Measurements from ENCODE around the gene TJP1.
"Not testable (repeated sequence)": the region's sequence is repeated elsewhere in the genome, so short reads cannot be mapped to it uniquely, and the experiment has no call there.

Gene TJP1

GRCh38 chr15:29666241-29666640 is 156.0 kb downstream of the TJP1 start:
- no peaks in the 10 kb centered on the region for H3K27me3 Mint-ChIP-seq
- H3K4me1 Mint-ChIP-seq: no peaks in the 10 kb centered on the region
- H3K27ac Mint-ChIP-seq (ENCODE audit: low read depth): no peak overlapping the region
- H3K4me3 Mint-ChIP-seq: no peak overlapping the region
- ATAC-seq (replicated peaks; ENCODE audit: extremely low read depth, poor library complexity, severe bottlenecking) (no peak), DNase-seq (ENCODE audit: low spot score in 2 of 2) (no peak)
- H3K9me3 Mint-ChIP-seq: no peaks in the 10 kb centered on the region
- H3K36me3 Mint-ChIP-seq (ENCODE audit: insufficient read depth): no peaks in the 10 kb centered on the region

- H3K4me3 Mint-ChIP-seq: no peak overlapping the region
- H3K9me3 Mint-ChIP-seq: no peaks in the 10 kb centered on the region
- H3K4me1 Mint-ChIP-seq: no peaks in the 10 kb centered on the region
- DNase-seq (ENCODE audit: low spot score in 2 of 2) (no peak), ATAC-seq (replicated peaks; ENCODE audit: extremely low read depth, poor library complexity, severe bottlenecking) (no peak)
- H3K27ac Mint-ChIP-seq (ENCODE audit: low read depth): no peak overlapping the region
- no peaks in the 10 kb centered on the region for H3K27me3 Mint-ChIP-seq
- no peaks in the 10 kb centered on the region for H3K36me3 Mint-ChIP-seq (ENCODE audit: insufficient read depth)
Measured at GRCh38 chr15:29665444-29666003, 156.7 kb downstream of the TJP1 start.

GRCh38 chr15:29664406-29664805 is 157.9 kb downstream of the TJP1 start:
- Mint-ChIP-seq H3K36me3 (ENCODE audit: insufficient read depth) (no peaks in the 10 kb centered on the region), H3K27me3 (no peaks in the 10 kb centered on the region), H3K9me3 (no peaks in the 10 kb centered on the region), H3K4me1 (no peaks in the 10 kb centered on the region), H3K4me3 (no peak overlapping the region), H3K27ac (ENCODE audit: low read depth) (no peak overlapping the region)
- DNase-seq (ENCODE audit: low spot score in 2 of 2): no peak
- ATAC-seq (replicated peaks; ENCODE audit: extremely low read depth, poor library complexity, severe bottlenecking): no peak

- not testable (repeated sequence) for H3K27me3 Mint-ChIP-seq; H3K36me3 Mint-ChIP-seq (ENCODE audit: insufficient read depth); H3K27ac Mint-ChIP-seq (ENCODE audit: low read depth); H3K9me3 Mint-ChIP-seq; H3K4me3 Mint-ChIP-seq; DNase-seq (ENCODE audit: low spot score in 2 of 2); H3K4me1 Mint-ChIP-seq; ATAC-seq (replicated peaks; ENCODE audit: extremely low read depth, poor library complexity, severe bottlenecking)
Measured at GRCh38 chr15:29657476-29657817, 164.8 kb downstream of the TJP1 start.

GRCh38 chr15:29656636-29657475 is 165.4 kb downstream of the TJP1 start:
- no peak overlapping the region for H3K27ac Mint-ChIP-seq (ENCODE audit: low read depth)
- DNase-seq (ENCODE audit: low spot score in 2 of 2) (no peak), ATAC-seq (replicated peaks; ENCODE audit: extremely low read depth, poor library complexity, severe bottlenecking) (no peak)
- no peaks in the 10 kb centered on the region for H3K36me3 Mint-ChIP-seq (ENCODE audit: insufficient read depth)
- H3K4me1 Mint-ChIP-seq: no peaks in the 10 kb centered on the region
- no peaks in the 10 kb centered on the region for H3K27me3 Mint-ChIP-seq
- no peaks in the 10 kb centered on the region for H3K9me3 Mint-ChIP-seq
- H3K4me3 Mint-ChIP-seq: no peak overlapping the region

- Mint-ChIP-seq H3K9me3 (peaks cover under 1% of the 10 kb centered on the region), H3K27me3 (no peaks in the 10 kb centered on the region), H3K4me1 (no peaks in the 10 kb centered on the region), H3K27ac (ENCODE audit: low read depth) (no peak overlapping the region), H3K36me3 (ENCODE audit: insufficient read depth) (no peaks in the 10 kb centered on the region), H3K4me3 (no peak overlapping the region)
- ATAC-seq (replicated peaks; ENCODE audit: extremely low read depth, poor library complexity, severe bottlenecking): no peak
- DNase-seq (ENCODE audit: low spot score in 2 of 2): no peak
Measured at GRCh38 chr15:29652595-29652994, 169.7 kb downstream of the TJP1 start.

GRCh38 chr15:29651476-29652233 is 170.6 kb downstream of the TJP1 start:
- Mint-ChIP-seq H3K27me3 (no peaks in the 10 kb centered on the region), H3K27ac (ENCODE audit: low read depth) (no peak overlapping the region), H3K4me3 (no peak overlapping the region), H3K9me3 (peaks cover 9% of the 10 kb centered on the region), H3K4me1 (no peaks in the 10 kb centered on the region), H3K36me3 (ENCODE audit: insufficient read depth) (no peaks in the 10 kb centered on the region)
- no peak for DNase-seq (ENCODE audit: low spot score in 2 of 2)
- no peak for ATAC-seq (replicated peaks; ENCODE audit: extremely low read depth, poor library complexity, severe bottlenecking)
